Stomach (tissue), 4 donors: ENCODE data around the gene SMYD3.

ENCODE experiments used
- CTCF ChIP-seq, 7 experiments: fragments of 450-650 bp in 4 of 7; fragments of 200-600 bp in 3 of 7; sonication (generic) in 3 of 7; IDR thresholded peaks; one replicate each; pipeline ENCODE4 v1.5.1; 2016 to 2019; ENCODE audit warnings: antibody characterized with exemption in 7 of 7, control low read depth in 2 of 7, mild to moderate bottlenecking in 1 of 7
- EP300 ChIP-seq: sonication (generic); formaldehyde crosslinking; IDR thresholded peaks from one replicate; pipeline ENCODE4 v1.6.1; 2017; ENCODE audit warnings: antibody characterized with exemption
- POLR2A ChIP-seq, 4 donors: fragments of 450-650 bp; IDR thresholded peaks; one replicate each; pipeline ENCODE4 v1.6.1; 2016; ENCODE audit warnings: antibody characterized with exemption in 4 of 4, control low read depth in 2 of 4, mild to moderate bottlenecking in 1 of 4, moderate library complexity in 1 of 4
- POLR2AphosphoS5 ChIP-seq, 3 donors: sonication (generic); formaldehyde crosslinking; IDR thresholded peaks; one replicate each; pipeline ENCODE4 v1.6.1; 2016; ENCODE audit warnings: antibody characterized with exemption in 3 of 3

GRCh38 chr1:246294263-246294662 is 212.8 kb downstream of the SMYD3 start:
- TF ChIP-seq CTCF (IDR thresholded peaks at IDR 0.05): no peak
- TF ChIP-seq POLR2A (IDR thresholded peaks at IDR 0.05): no peak
- TF ChIP-seq POLR2AphosphoS5 (IDR thresholded peaks at IDR 0.05): no peak
- no peak for TF ChIP-seq EP300
